ENCODE measurements around the gene PCNX2.
A peak's percentile ranks its signal among the peaks of the same experiment; 100 is the strongest.

The PCNX2 gene

GRCh38 chr1:232978091-232978634 is 317.4 kb downstream of the PCNX2 start:
- 0% methylated on average over 3 of the region's 8 CpGs for WGBS (ENCODE audit: insufficient coverage)
- CTCF ChIA-PET, result interaction anchor here (1.0 to 5.2 kb wide), 3 partner anchors 11 to 46 kb away, joined by 4 to 21 read pairs (median 5); no protein-coding TSS in a partner anchor
- peaks cover 9 to 27% (median 23%) of the 10 kb centered on the region in 4 experiments for H3K4me1 ChIP-seq (ENCODE audit: control extremely low read depth in 1 of 4, control insufficient read depth in 4 of 4, insufficient read depth in 4 of 4, low read length in 3 of 4)

GRCh38 chr1:232974971-232975370 is 320.6 kb downstream of the PCNX2 start:
- Histone ChIP-seq H3K27ac (ENCODE audit: insufficient read depth in 1 of 2, low read depth in 1 of 2, low read length in 2 of 2, poor library complexity in 1 of 2, severe bottlenecking in 2 of 2) (no peak overlapping the region), H3K27me3 (replicated peaks in 2 of 5; ENCODE audit: control insufficient read depth in 4 of 5, insufficient read depth in 5 of 5, low read length in 4 of 5) (no peaks in the 10 kb centered on the region), H3K36me3 (ENCODE audit: control insufficient read depth in 4 of 4, insufficient read depth in 4 of 4, low read length in 3 of 4) (peaks cover 14 to 66% (median 46%) of the 10 kb centered on the region in 4 experiments), H3K4me1 (ENCODE audit: control extremely low read depth in 1 of 4, control insufficient read depth in 4 of 4, insufficient read depth in 4 of 4, low read length in 3 of 4) (peaks cover 9 to 27% (median 21%) of the 10 kb centered on the region in 4 experiments), H3K9me3 (ENCODE audit: control extremely low read depth in 1 of 5, control insufficient read depth in 4 of 5, insufficient read depth in 2 of 5, low read depth in 1 of 5, low read length in 4 of 5) (peaks cover 5 to 25% (median 10%) of the 10 kb centered on the region in 5 experiments), H3K4me3 (ENCODE audit: control insufficient read depth in 1 of 7, extremely low read depth in 1 of 7, insufficient read depth in 4 of 7, low read depth in 2 of 7, low read length in 6 of 7) (no peak overlapping the region)
- WGBS (ENCODE audit: insufficient coverage), result no CpG with 5 or more reads among the region's 3 CpGs
- DNase-seq, result no peak
- ChIA-PET CTCF (no interaction called here), POLR2A (no interaction called here)

More at GRCh38 chr1:232978091-232978634, 317.4 kb downstream of the PCNX2 start:
- peak; percentile 73 to 92 (median 87) for DNase-seq
- Histone ChIP-seq H3K9me3 (ENCODE audit: control extremely low read depth in 1 of 5, control insufficient read depth in 4 of 5, insufficient read depth in 2 of 5, low read depth in 1 of 5, low read length in 4 of 5) (peaks cover 1 to 18% (median 7%) of the 10 kb centered on the region in 5 experiments), H3K27ac (ENCODE audit: insufficient read depth in 1 of 2, low read depth in 1 of 2, low read length in 2 of 2, poor library complexity in 1 of 2, severe bottlenecking in 2 of 2) (peak overlapping the region; percentile 51 to 71), H3K4me3 (ENCODE audit: control insufficient read depth in 1 of 7, extremely low read depth in 1 of 7, insufficient read depth in 4 of 7, low read depth in 2 of 7, low read length in 6 of 7) (no peak overlapping the region), H3K27me3 (replicated peaks in 2 of 5; ENCODE audit: control insufficient read depth in 4 of 5, insufficient read depth in 5 of 5, low read length in 4 of 5) (no peaks in the 10 kb centered on the region), H3K36me3 (ENCODE audit: control insufficient read depth in 4 of 4, insufficient read depth in 4 of 4, low read length in 3 of 4) (peaks cover 5 to 38% (median 25%) of the 10 kb centered on the region in 4 experiments)
- POLR2A ChIA-PET, result interaction anchor here (1.1 kb wide), 1 partner anchor 15 kb away, joined by 3 read pairs; no protein-coding TSS in a partner anchor

- Histone ChIP-seq H3K36me3 (ENCODE audit: control insufficient read depth in 4 of 4, insufficient read depth in 4 of 4, low read length in 3 of 4) (peaks cover 16 to 72% (median 51%) of the 10 kb centered on the region in 4 experiments), H3K4me1 (ENCODE audit: control extremely low read depth in 1 of 4, control insufficient read depth in 4 of 4, insufficient read depth in 4 of 4, low read length in 3 of 4) (peaks cover 7 to 23% (median 18%) of the 10 kb centered on the region in 4 experiments), H3K9me3 (ENCODE audit: control extremely low read depth in 1 of 5, control insufficient read depth in 4 of 5, insufficient read depth in 2 of 5, low read depth in 1 of 5, low read length in 4 of 5) (peaks cover 5 to 25% (median 10%) of the 10 kb centered on the region in 5 experiments), H3K4me3 (ENCODE audit: control insufficient read depth in 1 of 7, extremely low read depth in 1 of 7, insufficient read depth in 4 of 7, low read depth in 2 of 7, low read length in 6 of 7) (no peak overlapping the region), H3K27ac (ENCODE audit: insufficient read depth in 1 of 2, low read depth in 1 of 2, low read length in 2 of 2, poor library complexity in 1 of 2, severe bottlenecking in 2 of 2) (no peak overlapping the region), H3K27me3 (replicated peaks in 2 of 5; ENCODE audit: control insufficient read depth in 4 of 5, insufficient read depth in 5 of 5, low read length in 4 of 5) (no peaks in the 10 kb centered on the region)
- DNase-seq, result peak in 1 of 3 donors; percentile 25
- WGBS (ENCODE audit: insufficient coverage), result 100% methylated on average over 1 of the region's 2 CpGs
- ChIA-PET CTCF (no interaction called here), POLR2A (no interaction called here)
Observed at GRCh38 chr1:232973652-232974611, 321.6 kb downstream of the PCNX2 start.

- H3K4me3 ChIP-seq (ENCODE audit: control insufficient read depth in 1 of 7, extremely low read depth in 1 of 7, insufficient read depth in 4 of 7, low read depth in 2 of 7, low read length in 6 of 7), result no peak overlapping the region
- WGBS (ENCODE audit: insufficient coverage), result 93% methylated on average over 2 of the region's 4 CpGs
- H3K27ac ChIP-seq (ENCODE audit: insufficient read depth in 1 of 2, low read depth in 1 of 2, low read length in 2 of 2, poor library complexity in 1 of 2, severe bottlenecking in 2 of 2), result no peak overlapping the region
- DNase-seq, result no peak
- peaks cover 13 to 72% (median 46%) of the 10 kb centered on the region in 4 experiments for H3K36me3 ChIP-seq (ENCODE audit: control insufficient read depth in 4 of 4, insufficient read depth in 4 of 4, low read length in 3 of 4)
- peaks cover 0 to 12% (median 11%) of the 10 kb centered on the region in 4 experiments for H3K4me1 ChIP-seq (ENCODE audit: control extremely low read depth in 1 of 4, control insufficient read depth in 4 of 4, insufficient read depth in 4 of 4, low read length in 3 of 4)
- ChIA-PET CTCF (no interaction called here), POLR2A (no interaction called here)
- H3K27me3 ChIP-seq (replicated peaks in 2 of 5; ENCODE audit: control insufficient read depth in 4 of 5, insufficient read depth in 5 of 5, low read length in 4 of 5), result no peaks in the 10 kb centered on the region
- H3K9me3 ChIP-seq (ENCODE audit: control extremely low read depth in 1 of 5, control insufficient read depth in 4 of 5, insufficient read depth in 2 of 5, low read depth in 1 of 5, low read length in 4 of 5), result peaks cover 5 to 25% (median 10%) of the 10 kb centered on the region in 5 experiments
Observed at GRCh38 chr1:232970508-232970907, 325.0 kb downstream of the PCNX2 start.

GRCh38 chr1:232969799-232970198 is 325.7 kb downstream of the PCNX2 start:
- Histone ChIP-seq H3K36me3 (ENCODE audit: control insufficient read depth in 4 of 4, insufficient read depth in 4 of 4, low read length in 3 of 4) (peaks cover 13 to 65% (median 42%) of the 10 kb centered on the region in 4 experiments), H3K9me3 (ENCODE audit: control extremely low read depth in 1 of 5, control insufficient read depth in 4 of 5, insufficient read depth in 2 of 5, low read depth in 1 of 5, low read length in 4 of 5) (peaks cover 5 to 24% (median 10%) of the 10 kb centered on the region in 5 experiments), H3K4me1 (ENCODE audit: control extremely low read depth in 1 of 4, control insufficient read depth in 4 of 4, insufficient read depth in 4 of 4, low read length in 3 of 4) (peaks cover 0 to 20% (median 14%) of the 10 kb centered on the region in 4 experiments), H3K27me3 (replicated peaks in 2 of 5; ENCODE audit: control insufficient read depth in 4 of 5, insufficient read depth in 5 of 5, low read length in 4 of 5) (no peaks in the 10 kb centered on the region), H3K27ac (ENCODE audit: insufficient read depth in 1 of 2, low read depth in 1 of 2, low read length in 2 of 2, poor library complexity in 1 of 2, severe bottlenecking in 2 of 2) (no peak overlapping the region), H3K4me3 (ENCODE audit: control insufficient read depth in 1 of 7, extremely low read depth in 1 of 7, insufficient read depth in 4 of 7, low read depth in 2 of 7, low read length in 6 of 7) (no peak overlapping the region)
- POLR2A ChIA-PET, result interaction anchor here (0.7 kb wide), 1 partner anchor 161 kb away, joined by 3 read pairs; no protein-coding TSS in a partner anchor
- CTCF ChIA-PET, result interaction anchor here (2.4 kb wide), 1 partner anchor 17 kb away, joined by 6 read pairs; no protein-coding TSS in a partner anchor
- 97% methylated on average over 3 of the region's 5 CpGs for WGBS (ENCODE audit: insufficient coverage)
- DNase-seq, result no peak

GRCh38 chr1:232968965-232969364 is 326.6 kb downstream of the PCNX2 start:
- POLR2A ChIA-PET, result no interaction called here
- Histone ChIP-seq H3K4me1 (ENCODE audit: control extremely low read depth in 1 of 4, control insufficient read depth in 4 of 4, insufficient read depth in 4 of 4, low read length in 3 of 4) (peaks cover 0 to 27% (median 15%) of the 10 kb centered on the region in 4 experiments), H3K27ac (ENCODE audit: insufficient read depth in 1 of 2, low read depth in 1 of 2, low read length in 2 of 2, poor library complexity in 1 of 2, severe bottlenecking in 2 of 2) (no peak overlapping the region), H3K27me3 (replicated peaks in 2 of 5; ENCODE audit: control insufficient read depth in 4 of 5, insufficient read depth in 5 of 5, low read length in 4 of 5) (no peaks in the 10 kb centered on the region), H3K4me3 (ENCODE audit: control insufficient read depth in 1 of 7, extremely low read depth in 1 of 7, insufficient read depth in 4 of 7, low read depth in 2 of 7, low read length in 6 of 7) (no peak overlapping the region), H3K9me3 (ENCODE audit: control extremely low read depth in 1 of 5, control insufficient read depth in 4 of 5, insufficient read depth in 2 of 5, low read depth in 1 of 5, low read length in 4 of 5) (peaks cover 5 to 18% (median 10%) of the 10 kb centered on the region in 5 experiments), H3K36me3 (ENCODE audit: control insufficient read depth in 4 of 4, insufficient read depth in 4 of 4, low read length in 3 of 4) (peaks cover 13 to 57% (median 40%) of the 10 kb centered on the region in 4 experiments)
- peak in 2 of 3 donors; percentile 39 to 61 for DNase-seq
- CTCF ChIA-PET, result interaction anchor here (0.7 to 3.9 kb wide), 3 partner anchors 9 to 25 kb away, joined by 3 to 21 read pairs (median 6); no protein-coding TSS in a partner anchor
- WGBS (ENCODE audit: insufficient coverage), result no CpG with 5 or more reads among the region's 3 CpGs

Measured in common myeloid progenitor, CD34-positive (primary cell).